Activated CD8-positive, alpha-beta T cell treated with anti-CD3 and anti-CD28 coated beads for 36 hours (primary cell): Measurements from ENCODE around the gene CRHR2. TPM values are rescaled to one million over a fixed set of nuclear protein-coding genes. Genes with fewer than 3 reads are reported as not detected.

ENCODE experiments used
- ATAC-seq: fragments of 200-7000 bp; cut with Tn5 transposase; one replicate; pipeline ENCODE4 v1.10.0; 2021; ENCODE audit warnings: mild to moderate bottlenecking, moderate library complexity
- CTCF ChIA-PET: fragments of 350-600 bp; sonication (Branson Sonifier 250); formaldehyde crosslinking; loops from one replicate; lab custom pipeline; 2021; ENCODE audit warnings: antibody characterized with exemption; lab: Charles Lee
- POLR2A ChIA-PET: fragments of 350-600 bp; sonication (Branson Sonifier 250); formaldehyde crosslinking; loops from one replicate; lab custom pipeline; 2021; ENCODE audit warnings: antibody characterized with exemption; lab: Charles Lee
- DNase-seq: peaks from one replicate; pipeline ENCODE4 v3.0.0-alpha.2; 2020
- H3K27ac Mint-ChIP-seq: one replicate; pipeline ENCODE4 v1.8.0; 2021; ENCODE audit warnings: mild to moderate bottlenecking, mixed read lengths
- H3K27me3 Mint-ChIP-seq: one replicate; pipeline ENCODE4 v1.8.0; 2021; ENCODE audit warnings: mixed read lengths
- H3K36me3 Mint-ChIP-seq: one replicate; pipeline ENCODE4 v1.8.0; 2021; ENCODE audit warnings: low read depth, mixed read lengths
- H3K4me1 Mint-ChIP-seq: one replicate; pipeline ENCODE4 v1.8.0; 2021; ENCODE audit warnings: low read depth, mixed read lengths
- H3K4me3 Mint-ChIP-seq: one replicate; pipeline ENCODE4 v1.8.0; 2021; ENCODE audit warnings: mild to moderate bottlenecking, moderate library complexity, mixed read lengths
- H3K9me3 Mint-ChIP-seq: one replicate; pipeline ENCODE4 v1.8.0; 2021; ENCODE audit warnings: mixed read lengths
- intact Hi-C: fragments of 100-400 bp; cut with micrococcal nuclease; formaldehyde crosslinking; loops from one replicate; pipeline ENCODE4 v1.10.0; 2022
- total RNA-seq, 2 experiments: library from RNA; stranded (reverse); gene quantifications; one replicate each; pipeline ENCODE4 v1.2.3, GENCODE V29; 2021
- TF ChIP-seq, protein P1 (sequence below): fragments of 200-600 bp; IDR thresholded peaks from one replicate; pipeline ENCODE4 v1.8.0; 2022; ENCODE audit warnings: antibody characterized with exemption, mild to moderate bottlenecking

Gene CRHR2
- total RNA-seq, 2 experiments from 2014 or later = not detected

DNA sequence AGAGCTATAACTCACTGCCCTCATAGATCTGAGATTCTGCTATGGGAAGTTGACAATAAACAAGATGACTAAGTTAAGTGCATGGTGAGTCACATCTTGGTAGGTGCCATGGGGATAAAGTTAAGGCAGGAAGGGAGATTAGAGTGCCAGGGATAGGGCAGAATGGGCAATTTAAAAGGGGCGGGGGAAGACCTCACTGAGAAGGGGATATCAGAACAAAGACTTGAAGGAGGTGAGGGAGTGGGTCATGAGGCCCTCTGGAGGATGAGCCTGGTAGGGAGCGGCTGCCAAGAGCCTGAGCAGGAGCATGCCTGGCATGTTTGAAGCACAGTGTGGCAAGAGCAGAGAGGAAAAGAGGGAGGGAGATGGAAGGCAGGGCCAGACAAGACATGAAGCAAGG, 34.9 kb upstream of the CRHR2 start:
- H3K4me3 Mint-ChIP-seq = no peak overlapping the region
- no peak for ATAC-seq
- H3K36me3 Mint-ChIP-seq = peaks cover 31% of the 10 kb centered on the region
- H3K27ac Mint-ChIP-seq = no peak overlapping the region
- peaks cover 30% of the 10 kb centered on the region for H3K9me3 Mint-ChIP-seq
- ChIA-PET CTCF (interaction anchor here (0.9 to 1.2 kb wide), 2 partner anchors 10 to 23 kb away, joined by 4 read pairs; no protein-coding TSS in a partner anchor), POLR2A (interaction anchor here (0.6 kb wide), 1 partner anchor 63 kb away, joined by 4 read pairs; no protein-coding TSS in a partner anchor)
- intact Hi-C loops = no loop called here
- TF ChIP-seq, protein P1, sequence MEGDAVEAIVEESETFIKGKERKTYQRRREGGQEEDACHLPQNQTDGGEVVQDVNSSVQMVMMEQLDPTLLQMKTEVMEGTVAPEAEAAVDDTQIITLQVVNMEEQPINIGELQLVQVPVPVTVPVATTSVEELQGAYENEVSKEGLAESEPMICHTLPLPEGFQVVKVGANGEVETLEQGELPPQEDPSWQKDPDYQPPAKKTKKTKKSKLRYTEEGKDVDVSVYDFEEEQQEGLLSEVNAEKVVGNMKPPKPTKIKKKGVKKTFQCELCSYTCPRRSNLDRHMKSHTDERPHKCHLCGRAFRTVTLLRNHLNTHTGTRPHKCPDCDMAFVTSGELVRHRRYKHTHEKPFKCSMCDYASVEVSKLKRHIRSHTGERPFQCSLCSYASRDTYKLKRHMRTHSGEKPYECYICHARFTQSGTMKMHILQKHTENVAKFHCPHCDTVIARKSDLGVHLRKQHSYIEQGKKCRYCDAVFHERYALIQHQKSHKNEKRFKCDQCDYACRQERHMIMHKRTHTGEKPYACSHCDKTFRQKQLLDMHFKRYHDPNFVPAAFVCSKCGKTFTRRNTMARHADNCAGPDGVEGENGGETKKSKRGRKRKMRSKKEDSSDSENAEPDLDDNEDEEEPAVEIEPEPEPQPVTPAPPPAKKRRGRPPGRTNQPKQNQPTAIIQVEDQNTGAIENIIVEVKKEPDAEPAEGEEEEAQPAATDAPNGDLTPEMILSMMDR = no peak
- no peak for DNase-seq
- H3K27me3 Mint-ChIP-seq = no peaks in the 10 kb centered on the region
- no peaks in the 10 kb centered on the region for H3K4me1 Mint-ChIP-seq

DNA sequence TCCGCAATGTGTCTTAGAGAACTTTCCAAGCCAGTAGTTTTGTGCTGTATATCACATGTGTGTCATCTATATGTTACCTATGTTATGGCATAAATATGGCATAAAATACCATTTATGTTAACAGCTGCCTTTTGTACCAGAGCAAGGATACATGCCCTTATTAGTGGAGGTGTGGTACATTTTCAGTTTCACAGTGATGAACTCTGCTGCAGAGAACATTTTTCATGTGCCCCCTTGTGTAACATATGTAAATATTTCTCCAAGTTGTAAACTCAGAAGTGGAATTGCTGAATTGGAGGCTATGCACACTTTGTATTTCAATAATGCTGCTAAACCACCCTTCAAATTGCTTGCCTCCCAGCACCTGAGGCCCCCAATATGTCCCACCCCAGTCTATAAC, 31.9 kb upstream of the CRHR2 start:
- POLR2A ChIA-PET = no interaction called here
- H3K36me3 Mint-ChIP-seq = peaks cover 20% of the 10 kb centered on the region
- H3K27me3 Mint-ChIP-seq = no peaks in the 10 kb centered on the region
- peaks cover 18% of the 10 kb centered on the region for H3K9me3 Mint-ChIP-seq
- intact Hi-C loops = no loop called here
- ATAC-seq (no peak), DNase-seq (no peak)
- H3K27ac Mint-ChIP-seq = no peak overlapping the region
- CTCF ChIA-PET = no interaction called here
- TF ChIP-seq, protein P1 = no peak
- no peaks in the 10 kb centered on the region for H3K4me1 Mint-ChIP-seq
- no peak overlapping the region for H3K4me3 Mint-ChIP-seq

DNA sequence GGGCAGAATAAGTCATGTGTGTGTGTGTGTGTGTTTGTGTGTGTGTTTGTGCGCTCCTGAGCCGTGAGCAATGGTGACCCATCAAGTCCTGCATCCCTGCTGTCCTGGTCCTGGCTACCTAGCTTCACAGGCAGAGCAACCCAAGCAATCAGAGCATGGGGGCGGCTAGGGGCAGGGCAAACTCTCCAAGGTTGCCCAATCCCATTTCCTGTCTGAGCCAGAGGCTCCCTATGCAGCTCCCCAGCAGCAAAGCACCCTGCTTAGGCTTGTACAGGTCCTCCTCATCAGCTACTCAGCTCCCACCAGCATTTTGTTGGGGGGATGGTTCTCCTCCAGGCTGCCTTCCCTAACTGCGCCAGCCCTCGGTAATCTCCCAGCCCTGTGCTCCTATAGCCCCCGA, 31.1 kb upstream of the CRHR2 start:
- intact Hi-C loops = no loop called here
- POLR2A ChIA-PET = no interaction called here
- CTCF ChIA-PET = no interaction called here
- no peak overlapping the region for H3K4me3 Mint-ChIP-seq
- no peaks in the 10 kb centered on the region for H3K27me3 Mint-ChIP-seq
- peaks cover 14% of the 10 kb centered on the region for H3K36me3 Mint-ChIP-seq
- H3K27ac Mint-ChIP-seq = no peak overlapping the region
- H3K4me1 Mint-ChIP-seq = no peaks in the 10 kb centered on the region
- ATAC-seq (no peak), DNase-seq (no peak)
- peaks cover 13% of the 10 kb centered on the region for H3K9me3 Mint-ChIP-seq
- TF ChIP-seq, protein P1 = no peak

DNA sequence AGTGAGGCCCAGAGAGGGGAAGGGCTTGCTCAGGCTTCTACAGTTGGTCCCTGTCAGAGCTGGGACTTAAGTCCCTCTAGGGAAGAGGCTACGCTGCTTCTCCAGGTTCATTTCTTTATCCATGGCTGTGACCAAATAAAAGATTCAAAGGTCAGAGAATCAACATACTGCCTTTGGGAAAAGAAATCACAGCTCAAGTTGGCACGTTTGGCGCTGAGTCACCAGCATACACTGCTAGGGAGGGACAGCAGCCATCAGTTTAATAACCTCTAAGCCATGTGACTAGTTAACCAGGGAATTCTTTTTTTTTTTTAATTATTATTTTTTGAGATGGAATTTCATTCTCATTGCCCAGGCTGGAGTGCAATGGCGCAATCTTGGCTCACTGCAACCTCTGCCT, 28.4 kb upstream of the CRHR2 start:
- DNase-seq (no peak), ATAC-seq (no peak)
- POLR2A ChIA-PET = interaction anchor here (1.4 kb wide), 1 partner anchor 16 kb away, joined by 4 read pairs; no protein-coding TSS in a partner anchor
- Mint-ChIP-seq H3K27me3 (no peaks in the 10 kb centered on the region), H3K9me3 (no peaks in the 10 kb centered on the region), H3K4me1 (no peaks in the 10 kb centered on the region), H3K36me3 (no peaks in the 10 kb centered on the region), H3K4me3 (no peak overlapping the region), H3K27ac (no peak overlapping the region)
- CTCF ChIA-PET = interaction anchor here (1.4 to 2.1 kb wide), 2 partner anchors 29 to 30 kb away, joined by 5 to 11 read pairs; no protein-coding TSS in a partner anchor
- intact Hi-C loops = no loop called here
- TF ChIP-seq, protein P1 = no peak

DNA sequence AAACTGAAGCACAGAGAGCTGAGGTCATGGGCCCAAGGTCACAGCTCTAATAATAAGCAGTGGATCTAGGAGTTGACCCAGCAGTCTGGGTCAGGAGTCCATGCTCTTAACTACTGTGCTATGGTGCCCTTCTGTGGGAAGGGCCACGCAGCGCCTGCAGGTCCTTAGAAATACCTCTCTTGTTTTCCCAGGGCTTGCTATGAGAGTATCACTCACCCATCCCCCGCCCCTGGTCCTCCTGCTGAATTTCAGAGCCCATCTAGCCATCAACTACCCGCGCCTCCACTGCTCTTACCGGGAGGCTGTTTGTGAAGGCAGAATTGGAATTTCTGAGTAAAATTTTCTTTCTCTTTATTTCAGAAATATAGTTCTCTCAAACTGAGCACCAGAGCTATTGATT, 27.3 kb upstream of the CRHR2 start:
- intact Hi-C loops = no loop called here
- ATAC-seq (no peak), DNase-seq (no peak)
- TF ChIP-seq, protein P1 = no peak
- H3K27me3 Mint-ChIP-seq = no peaks in the 10 kb centered on the region
- no peaks in the 10 kb centered on the region for H3K4me1 Mint-ChIP-seq
- H3K4me3 Mint-ChIP-seq = no peak overlapping the region
- H3K27ac Mint-ChIP-seq = no peak overlapping the region
- ChIA-PET CTCF (interaction anchor here (1.2 to 1.7 kb wide), 3 partner anchors 30 to 31 kb away, joined by 3 to 8 read pairs (median 5); no protein-coding TSS in a partner anchor), POLR2A (interaction anchor here (1.4 kb wide), 1 partner anchor 17 kb away, joined by 4 read pairs; no protein-coding TSS in a partner anchor)
- H3K9me3 Mint-ChIP-seq = no peaks in the 10 kb centered on the region
- no peaks in the 10 kb centered on the region for H3K36me3 Mint-ChIP-seq
